ENCODE data around the gene EHMT1. TPM values are rescaled to one million over a fixed set of nuclear protein-coding genes. Genes with fewer than 3 reads are reported as not detected.
A peak's percentile ranks its signal among the peaks of the same experiment; 100 is the strongest.

EHMT1 gene
- total RNA-seq, 2 experiments from 2014 or later: 145 to 295 TPM

GRCh38 chr9:137689745-137690529 is 71.1 kb downstream of the EHMT1 start:
- peaks cover 9% of the 10 kb centered on the region; the same call in 1 of the 2 replicates for H3K9me3 ChIP-seq (ENCODE audit: low read length)
- H3K36me3 ChIP-seq (ENCODE audit: insufficient read depth, low read length): peaks cover 51% of the 10 kb centered on the region
- H3K4me1 ChIP-seq (ENCODE audit: insufficient read depth, low read length, poor library complexity, severe bottlenecking): peaks cover 39% of the 10 kb centered on the region
- DNase-seq (ENCODE audit: low spot score): no peak
- H3K79me2 ChIP-seq (ENCODE audit: insufficient read depth, low read depth, low read length): peaks cover 92% of the 10 kb centered on the region
- no peak overlapping the region for H3K27ac ChIP-seq (ENCODE audit: low read depth, low read length, poor library complexity, severe bottlenecking)
- POLR2A ChIA-PET: interaction anchor here (1.1 to 1.6 kb wide), 3 partner anchors 53 to 68 kb away, joined by 3 to 4 read pairs (median 3); no protein-coding TSS in a partner anchor
- no peaks in the 10 kb centered on the region for H3K9me2 ChIP-seq (ENCODE audit: insufficient read depth, low read length)
- no TSS peak for BruUV-seq (replicated peaks)
- TF ChIP-seq EZH2phosphoT487 (IDR thresholded peaks at IDR 0.05; ENCODE audit: borderline replicate concordance, low read depth, low read length): no peak
- no peak for TF ChIP-seq CTCF (conservative IDR thresholded peaks at IDR 0.05; ENCODE audit: low read length)
- no peak overlapping the region for H3K4me2 ChIP-seq (ENCODE audit: low read length)
- no peak overlapping the region for H3K4me3 ChIP-seq (ENCODE audit: low read depth, low read length, poor library complexity, severe bottlenecking)
- CTCF ChIA-PET (ENCODE audit: unreplicated experiment): no interaction called here
- H2AFZ ChIP-seq (ENCODE audit: low read length): no peak overlapping the region
- no peaks in the 10 kb centered on the region for H4K20me1 ChIP-seq (ENCODE audit: insufficient read depth, low read length)
- intact Hi-C loops (cut with micrococcal nuclease; ENCODE audit: unreplicated experiment): no loop called here

- BruUV-seq (replicated peaks): no TSS peak
- Histone ChIP-seq H2AFZ (ENCODE audit: low read length) (no peak overlapping the region), H3K9me3 (ENCODE audit: low read length) (no peaks in the 10 kb centered on the region), H3K79me2 (ENCODE audit: insufficient read depth, low read depth, low read length) (peaks cover 92% of the 10 kb centered on the region), H3K4me1 (ENCODE audit: insufficient read depth, low read length, poor library complexity, severe bottlenecking) (peaks cover 36% of the 10 kb centered on the region), H4K20me1 (ENCODE audit: insufficient read depth, low read length) (no peaks in the 10 kb centered on the region), H3K36me3 (ENCODE audit: insufficient read depth, low read length) (peaks cover 48% of the 10 kb centered on the region), H3K4me3 (ENCODE audit: low read depth, low read length, poor library complexity, severe bottlenecking) (no peak overlapping the region), H3K27ac (ENCODE audit: low read depth, low read length, poor library complexity, severe bottlenecking) (peak overlapping the region; percentile 26), H3K4me2 (ENCODE audit: low read length) (peak overlapping the region; percentile 26), H3K9me2 (ENCODE audit: insufficient read depth, low read length) (no peaks in the 10 kb centered on the region)
- ChIA-PET CTCF (ENCODE audit: unreplicated experiment) (no interaction called here), POLR2A (interaction anchor here (0.6 to 1.1 kb wide), 2 partner anchors 25 to 69 kb away, joined by 3 read pairs; no protein-coding TSS in a partner anchor)
- intact Hi-C loops (cut with micrococcal nuclease; ENCODE audit: unreplicated experiment): no loop called here
- DNase-seq (ENCODE audit: low spot score): no peak
- TF ChIP-seq CTCF (conservative IDR thresholded peaks at IDR 0.05; ENCODE audit: low read length) (no peak), EZH2phosphoT487 (IDR thresholded peaks at IDR 0.05; ENCODE audit: borderline replicate concordance, low read depth, low read length) (no peak)
Measured at GRCh38 chr9:137690930-137691645, 72.3 kb downstream of the EHMT1 start.
